ENCODE results near the gene GPI.
A peak's percentile ranks its signal among the peaks of the same experiment; 100 is the strongest.

- peak; percentile 18 to 78 (median 64) for TF ChIP-seq CTCF (IDR thresholded peaks at IDR 0.05)
- no peak for TF ChIP-seq POLR2A (IDR thresholded peaks at IDR 0.05)
These were observed 19.0 kb upstream of the GPI start for GRCh38 chr19:34345947-34346351.
